Transverse colon (tissue), 4 donors: ENCODE measurements around the gene ASTN1.

Source experiments
- EP300 ChIP-seq: sonication (generic); formaldehyde crosslinking; IDR thresholded peaks from one replicate; pipeline ENCODE4 v1.6.1; 2017; ENCODE audit warnings: antibody characterized with exemption, low read depth
- POLR2A ChIP-seq: fragments of 450-650 bp; IDR thresholded peaks from one replicate; pipeline ENCODE4 v1.6.1; 2016; ENCODE audit warnings: antibody characterized with exemption, mild to moderate bottlenecking, moderate library complexity
- POLR2AphosphoS5 ChIP-seq, 3 donors: sonication (generic); formaldehyde crosslinking; IDR thresholded peaks; one replicate each; pipeline ENCODE4 v1.6.1; 2016; ENCODE audit warnings: antibody characterized with exemption in 3 of 3
- TF ChIP-seq, protein P1 (sequence below), 5 experiments: fragments of 200-600 bp in 3 of 5; fragments of 450-650 bp in 2 of 5; sonication (generic) in 3 of 5; IDR thresholded peaks; 1 replicate in 2 of 5; 2 replicates in 3 of 5; pipeline ENCODE4 v1.5.1; 2016 to 2017; ENCODE audit warnings: antibody characterized with exemption in 5 of 5, inconsistent platforms in 3 of 5, mild to moderate bottlenecking in 2 of 5, moderate library complexity in 1 of 5

DNA sequence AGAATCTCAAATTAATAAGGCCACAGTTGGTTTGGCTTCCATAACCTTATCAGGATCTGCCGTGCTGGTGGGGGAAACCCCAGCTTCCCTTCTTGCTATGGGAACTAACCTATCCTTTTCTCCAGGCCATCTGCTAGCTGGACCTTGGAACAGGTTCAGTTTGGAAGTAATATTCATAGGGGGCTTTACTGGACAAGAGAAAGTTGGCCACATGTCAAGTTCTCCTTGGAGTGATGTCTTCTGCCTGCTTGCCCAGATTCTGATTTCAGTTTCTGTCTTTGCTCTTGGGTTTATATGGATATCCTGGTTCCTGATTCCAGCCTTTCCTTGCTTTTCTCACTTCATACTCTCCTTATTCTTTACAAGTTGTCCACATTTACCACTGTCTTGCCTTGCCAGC is 279.6 kb downstream of the ASTN1 start:
- TF ChIP-seq POLR2A (no peak), POLR2AphosphoS5 (IDR thresholded peaks at IDR 0.05) (no peak), EP300 (no peak)
- TF ChIP-seq, protein P1, sequence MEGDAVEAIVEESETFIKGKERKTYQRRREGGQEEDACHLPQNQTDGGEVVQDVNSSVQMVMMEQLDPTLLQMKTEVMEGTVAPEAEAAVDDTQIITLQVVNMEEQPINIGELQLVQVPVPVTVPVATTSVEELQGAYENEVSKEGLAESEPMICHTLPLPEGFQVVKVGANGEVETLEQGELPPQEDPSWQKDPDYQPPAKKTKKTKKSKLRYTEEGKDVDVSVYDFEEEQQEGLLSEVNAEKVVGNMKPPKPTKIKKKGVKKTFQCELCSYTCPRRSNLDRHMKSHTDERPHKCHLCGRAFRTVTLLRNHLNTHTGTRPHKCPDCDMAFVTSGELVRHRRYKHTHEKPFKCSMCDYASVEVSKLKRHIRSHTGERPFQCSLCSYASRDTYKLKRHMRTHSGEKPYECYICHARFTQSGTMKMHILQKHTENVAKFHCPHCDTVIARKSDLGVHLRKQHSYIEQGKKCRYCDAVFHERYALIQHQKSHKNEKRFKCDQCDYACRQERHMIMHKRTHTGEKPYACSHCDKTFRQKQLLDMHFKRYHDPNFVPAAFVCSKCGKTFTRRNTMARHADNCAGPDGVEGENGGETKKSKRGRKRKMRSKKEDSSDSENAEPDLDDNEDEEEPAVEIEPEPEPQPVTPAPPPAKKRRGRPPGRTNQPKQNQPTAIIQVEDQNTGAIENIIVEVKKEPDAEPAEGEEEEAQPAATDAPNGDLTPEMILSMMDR (IDR thresholded peaks at IDR 0.05), result no peak
